A673 (cell line): ENCODE measurements around the gene PGGHG. TPM values are rescaled to one million over a fixed set of nuclear protein-coding genes. Genes with fewer than 3 reads are reported as not detected.

ENCODE experiments used
- BruUV-seq: library from RNA; stranded (reverse); fragments of 400-500 nt; replicated peaks from 2 replicates; lab custom pipeline; 2021; lab: Mats Ljungman, UMichigan
- CTCF ChIA-PET: fragments of 300-600 bp; sonication (Branson Sonifier 250); formaldehyde crosslinking; loops from one replicate; lab custom pipeline; 2022; ENCODE audit warnings: antibody characterized with exemption; lab: Charles Lee
- POLR2A ChIA-PET: fragments of 300-600 bp; sonication (Branson Sonifier 250); formaldehyde crosslinking; loops from one replicate; lab custom pipeline; 2022; ENCODE audit warnings: antibody characterized with exemption; ENCODE audit not compliant: low non-redundant PET; lab: Charles Lee
- DNase-seq: peaks from one replicate; pipeline ENCODE4 v3.0.0-alpha.2; 2015; ENCODE audit warnings: low spot score
- H3K27ac ChIP-seq: fragments of 200-600 bp; sonication (generic); 2 replicates; pipeline ENCODE4 v1.5.1; 2016; ENCODE audit warnings: mixed run types, low read depth, mild to moderate bottlenecking, mixed read lengths, antibody characterized with exemption, low read length; ENCODE audit not compliant: poor library complexity, severe bottlenecking
- H3K27me3 ChIP-seq: fragments of 200-600 bp; sonication (generic); replicated peaks from 2 replicates; pipeline ENCODE4 v1.6.1; 2017; ENCODE audit warnings: mixed run types, low read depth, mild to moderate bottlenecking, mixed read lengths, antibody characterized with exemption, low read length; ENCODE audit not compliant: insufficient read depth, poor library complexity
- H3K36me3 ChIP-seq: fragments of 200-600 bp; sonication (generic); 2 replicates; pipeline ENCODE4 v1.6.1; 2016; ENCODE audit warnings: mixed run types, mild to moderate bottlenecking, mixed read lengths, antibody characterized with exemption, low read length; ENCODE audit not compliant: insufficient read depth, poor library complexity, severe bottlenecking
- H3K4me1 ChIP-seq: fragments of 200-600 bp; sonication (generic); 2 replicates; pipeline ENCODE4 v1.6.1; 2017; ENCODE audit warnings: mixed run types, mild to moderate bottlenecking, mixed read lengths, antibody characterized with exemption, low read length; ENCODE audit not compliant: insufficient read depth, poor library complexity, severe bottlenecking
- H3K4me3 ChIP-seq: fragments of 200-600 bp; sonication (generic); 2 replicates; pipeline ENCODE4 v1.5.1; 2016; ENCODE audit warnings: low read depth, mixed run types, mild to moderate bottlenecking, mixed read lengths, low read length; ENCODE audit not compliant: poor library complexity, severe bottlenecking
- H3K9me3 ChIP-seq: fragments of 200-600 bp; sonication (generic); 2 replicates; pipeline ENCODE4 v1.6.1; 2016; ENCODE audit warnings: mixed run types, low read depth, mild to moderate bottlenecking, mixed read lengths, antibody characterized with exemption, low read length; ENCODE audit not compliant: poor library complexity, severe bottlenecking
- EZH2 ChIP-seq: fragments of 200-600 bp; sonication (generic); IDR thresholded peaks from 2 replicates; pipeline ENCODE4 v1.6.1; 2017; ENCODE audit warnings: borderline replicate concordance, low read depth, mild to moderate bottlenecking, mixed read lengths, antibody characterized with exemption, low read length; ENCODE audit not compliant: poor library complexity, severe bottlenecking
- intact Hi-C: fragments of 100-400 bp; cut with micrococcal nuclease; formaldehyde crosslinking; loops from one replicate; pipeline ENCODE4 v1.10.0; 2022; ENCODE audit not compliant: unreplicated experiment
- total RNA-seq: library from RNA; stranded (reverse); gene quantifications from 2 replicates; pipeline ENCODE4 v1.2.3, GENCODE V29; 2021
- TF ChIP-seq, protein P1 (sequence below): fragments of 300-800, 200-600 bp; sonication (generic); conservative IDR thresholded peaks from 2 replicates; pipeline ENCODE4 v1.5.1; 2017; ENCODE audit warnings: low read depth, mild to moderate bottlenecking, antibody characterized with exemption, low read length, moderate library complexity, mixed read lengths

Gene PGGHG
- total RNA-seq, 1 experiment from 2014 or later = 5.4 TPM

DNA sequence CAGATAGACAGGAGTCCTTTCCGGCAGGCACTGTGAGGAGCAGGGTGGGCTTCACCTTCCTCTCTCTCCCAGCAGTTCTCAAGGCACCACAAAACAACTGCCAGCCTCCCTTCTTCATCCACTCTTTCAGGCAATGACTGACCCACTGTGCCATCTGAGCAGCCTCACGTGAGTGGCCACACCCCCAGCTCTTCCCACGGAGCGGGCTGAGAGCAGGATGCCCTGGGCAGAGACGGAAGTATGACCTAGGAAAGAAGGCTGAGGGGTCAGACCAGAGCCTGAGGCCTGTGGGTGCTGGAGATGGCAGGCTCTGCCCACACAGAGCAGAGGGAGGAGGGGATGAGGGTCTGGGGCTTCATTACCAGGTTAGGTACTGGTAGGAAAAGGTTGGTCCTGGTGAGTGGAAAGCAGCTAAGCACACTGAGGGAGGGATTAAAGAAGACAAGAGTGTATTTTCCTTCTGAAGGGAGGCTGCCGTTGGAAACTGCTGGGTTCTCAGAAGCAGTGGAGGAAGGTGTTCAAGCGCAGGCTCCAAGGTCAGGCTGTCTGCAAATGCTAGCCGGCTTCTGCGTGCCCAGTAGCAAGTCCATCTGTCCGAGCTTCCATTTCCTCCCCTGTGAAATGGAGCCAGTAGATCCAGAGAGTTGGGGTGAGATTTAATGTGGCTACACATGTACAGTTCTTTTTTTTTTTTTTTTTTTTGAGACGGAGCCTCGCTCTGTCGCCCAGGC, 6.1 kb upstream of the PGGHG start:
- Histone ChIP-seq H3K4me3 (no peak overlapping the region), H3K4me1 (no peaks in the 10 kb centered on the region), H3K27me3 (peaks cover 43% of the 10 kb centered on the region), H3K9me3 (no peaks in the 10 kb centered on the region), H3K27ac (no peak overlapping the region), H3K36me3 (no peaks in the 10 kb centered on the region)
- CTCF ChIA-PET = interaction anchor here (0.7 kb wide), 1 partner anchor 30 kb away, joined by 3 read pairs; no protein-coding TSS in a partner anchor
- POLR2A ChIA-PET = no interaction called here
- intact Hi-C loops = no loop called here
- TF ChIP-seq, protein P1, sequence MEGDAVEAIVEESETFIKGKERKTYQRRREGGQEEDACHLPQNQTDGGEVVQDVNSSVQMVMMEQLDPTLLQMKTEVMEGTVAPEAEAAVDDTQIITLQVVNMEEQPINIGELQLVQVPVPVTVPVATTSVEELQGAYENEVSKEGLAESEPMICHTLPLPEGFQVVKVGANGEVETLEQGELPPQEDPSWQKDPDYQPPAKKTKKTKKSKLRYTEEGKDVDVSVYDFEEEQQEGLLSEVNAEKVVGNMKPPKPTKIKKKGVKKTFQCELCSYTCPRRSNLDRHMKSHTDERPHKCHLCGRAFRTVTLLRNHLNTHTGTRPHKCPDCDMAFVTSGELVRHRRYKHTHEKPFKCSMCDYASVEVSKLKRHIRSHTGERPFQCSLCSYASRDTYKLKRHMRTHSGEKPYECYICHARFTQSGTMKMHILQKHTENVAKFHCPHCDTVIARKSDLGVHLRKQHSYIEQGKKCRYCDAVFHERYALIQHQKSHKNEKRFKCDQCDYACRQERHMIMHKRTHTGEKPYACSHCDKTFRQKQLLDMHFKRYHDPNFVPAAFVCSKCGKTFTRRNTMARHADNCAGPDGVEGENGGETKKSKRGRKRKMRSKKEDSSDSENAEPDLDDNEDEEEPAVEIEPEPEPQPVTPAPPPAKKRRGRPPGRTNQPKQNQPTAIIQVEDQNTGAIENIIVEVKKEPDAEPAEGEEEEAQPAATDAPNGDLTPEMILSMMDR = no peak
- no peak for TF ChIP-seq EZH2
- DNase-seq = no peak
- BruUV-seq = no TSS peak

GRCh38 chr11:283405-284104, 5.4 kb upstream of the PGGHG start:
- CTCF ChIA-PET = interaction anchor here (0.7 kb wide), 1 partner anchor 29 kb away, joined by 3 read pairs; no protein-coding TSS in a partner anchor
- no peaks in the 10 kb centered on the region for H3K9me3 ChIP-seq

More at GRCh38 chr11:283405-284104, 5.4 kb upstream of the PGGHG start:
- H3K36me3 ChIP-seq = no peaks in the 10 kb centered on the region
- no peaks in the 10 kb centered on the region for H3K4me1 ChIP-seq
- POLR2A ChIA-PET = no interaction called here
- peaks cover 42% of the 10 kb centered on the region for H3K27me3 ChIP-seq
- H3K27ac ChIP-seq = no peak overlapping the region
- no peak overlapping the region for H3K4me3 ChIP-seq
- TF ChIP-seq, protein P1 = no peak
- no peak for TF ChIP-seq EZH2
- intact Hi-C loops = no loop called here
- DNase-seq = no peak
- no TSS peak for BruUV-seq
